GM12801 (cell line): Measurements from ENCODE around the gene PNPLA3.

ENCODE experiments used
- CTCF ChIP-seq: IDR thresholded peaks from one replicate; pipeline ENCODE4 v1.5.1; 2011; ENCODE audit warnings: control low read depth; ENCODE audit not compliant: insufficient read length; ENCODE audit errors: extremely low read depth

The PNPLA3 gene

GRCh38 chr22:43885786-43886185 is 37.8 kb upstream of the PNPLA3 start:
- no peak for TF ChIP-seq CTCF

DNA sequence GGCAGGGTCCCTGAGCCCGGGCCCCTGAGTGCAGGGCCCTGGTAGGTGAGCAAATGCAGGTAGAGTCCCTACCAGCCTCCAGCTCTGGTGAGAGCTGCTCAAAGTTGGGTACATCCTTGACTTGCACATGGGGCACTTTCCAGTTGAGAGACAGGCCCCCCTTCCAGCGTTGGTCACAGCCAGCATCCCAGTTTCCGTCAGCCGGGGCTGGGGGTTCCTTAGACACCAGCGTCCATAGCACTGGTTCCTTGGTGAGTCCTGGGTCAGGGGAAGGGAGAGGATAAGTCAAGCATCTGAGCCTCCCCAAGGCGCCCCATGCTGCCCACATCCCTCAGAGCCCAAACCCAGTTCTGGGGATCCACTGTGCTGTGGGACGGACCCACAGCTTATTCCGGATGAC is 37.4 kb upstream of the PNPLA3 start:
- no peak for TF ChIP-seq CTCF

DNA sequence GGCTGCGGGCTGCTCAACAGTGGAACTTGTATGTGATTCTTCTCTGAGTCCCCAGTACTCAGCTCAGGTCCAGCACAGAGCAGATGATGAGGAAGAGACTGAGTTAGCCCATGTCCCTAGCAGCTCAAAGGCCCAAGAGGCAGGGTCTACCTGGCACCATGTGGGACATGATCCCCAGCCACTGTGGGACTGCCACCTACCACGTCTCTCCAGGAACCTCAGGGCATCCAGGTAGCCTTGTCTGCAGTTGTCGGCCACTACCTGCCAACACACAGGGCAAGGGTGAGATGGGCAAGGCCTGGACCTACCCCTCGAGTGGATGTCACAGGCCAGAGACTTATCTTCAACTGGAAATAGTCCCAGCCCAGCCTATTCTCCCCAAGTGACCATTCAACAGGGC is 36.2 kb upstream of the PNPLA3 start:
- no peak for TF ChIP-seq CTCF

DNA sequence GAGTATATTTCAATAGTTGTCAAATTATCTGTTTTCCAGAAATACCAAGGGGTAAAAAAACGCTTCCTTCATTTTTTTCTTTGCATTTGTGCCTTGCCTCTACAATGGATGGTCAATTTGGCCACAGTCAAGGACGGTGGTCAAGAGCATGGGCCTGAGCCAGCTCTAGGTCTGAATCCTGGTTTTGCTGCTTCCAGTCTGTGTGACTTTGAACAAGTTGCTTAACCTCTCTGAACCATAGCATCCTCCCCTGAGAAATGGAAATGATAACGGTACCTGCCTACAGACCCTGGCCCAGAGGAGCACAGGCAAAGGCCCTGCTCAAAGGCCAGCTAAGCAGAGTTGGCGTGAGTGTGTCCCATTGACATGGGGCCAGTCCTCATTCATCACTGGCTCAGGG is 34.9 kb upstream of the PNPLA3 start:
- TF ChIP-seq CTCF, result no peak

DNA sequence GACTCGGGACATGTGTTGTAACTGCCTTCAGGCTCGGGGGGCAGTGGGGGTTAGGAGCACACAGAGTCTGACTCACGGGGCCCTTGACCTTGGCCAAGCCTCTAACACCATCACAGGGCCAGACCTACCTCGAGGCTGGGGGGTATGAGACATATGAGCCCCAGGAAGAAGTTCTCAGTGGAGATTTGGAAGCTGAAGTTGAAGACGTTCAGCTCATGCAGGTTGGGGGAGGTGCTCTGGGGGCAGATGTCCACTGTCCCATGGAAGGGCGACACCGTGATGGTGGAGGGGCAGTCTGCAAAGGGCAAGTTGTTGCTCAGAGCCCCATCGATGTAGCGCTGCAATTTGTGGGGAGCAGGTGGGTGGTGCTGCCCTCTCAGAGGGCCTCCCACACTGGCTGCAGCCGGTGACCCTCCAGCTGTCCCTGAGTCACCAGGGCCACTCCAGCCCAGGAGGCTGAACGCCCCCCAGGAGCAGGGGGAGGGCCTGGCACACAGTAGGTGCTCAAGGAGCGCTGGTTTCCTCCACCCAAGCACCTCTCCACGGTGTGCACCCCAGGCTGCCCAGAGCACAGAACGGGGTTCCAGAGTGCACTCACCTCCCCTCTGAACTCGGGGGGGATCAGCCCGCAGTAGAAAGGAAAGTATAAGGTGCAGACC is 34.3 kb upstream of the PNPLA3 start:
- TF ChIP-seq CTCF, result no peak

GRCh38 chr22:43889860-43890253 is 33.7 kb upstream of the PNPLA3 start:
- no peak for TF ChIP-seq CTCF

DNA sequence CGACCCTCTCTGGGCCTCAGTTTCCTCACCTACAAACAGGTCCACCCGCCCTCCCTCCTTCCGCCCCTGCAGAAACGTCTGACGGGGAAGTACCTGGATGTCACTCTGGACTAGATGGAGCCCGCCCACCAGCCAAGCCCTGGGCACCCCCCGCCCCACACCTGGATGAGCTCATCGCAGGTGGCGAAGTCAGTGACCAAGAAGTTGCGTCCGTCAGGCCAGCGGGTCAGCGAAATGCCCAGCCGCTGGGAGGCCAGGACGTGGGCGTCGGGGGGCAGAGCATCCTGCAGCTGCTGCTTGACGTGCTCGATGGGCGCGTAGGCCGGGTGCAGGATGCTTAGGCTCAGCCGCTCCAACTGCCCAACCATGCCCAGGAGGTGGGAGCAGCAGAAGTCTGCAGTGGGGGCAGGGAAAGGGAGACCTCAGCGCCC is 32.7 kb upstream of the PNPLA3 start:
- no peak for TF ChIP-seq CTCF
